HG02678 (cell line): ENCODE measurements around the gene CLCN2.

Experiments
- ATAC-seq: cut with Tn5 transposase; IDR thresholded peaks from one replicate; pipeline ENCODE4 v1.9.1; 2021; ENCODE audit warnings: mild to moderate bottlenecking, moderate library complexity; ENCODE audit not compliant: unreplicated experiment

CLCN2 gene

GRCh38 chr3:184361932-184362667 is 695 bp upstream of the CLCN2 start:
- ATAC-seq: peak; percentile 8

- ATAC-seq: peak; percentile 3
Measured at GRCh38 chr3:184360929-184361531, 375 bp downstream of the CLCN2 start.

- ATAC-seq: no peak
Measured at GRCh38 chr3:184360070-184360928, 1.1 kb downstream of the CLCN2 start.

- no peak for ATAC-seq
Measured at GRCh38 chr3:184359610-184360009, 1.8 kb downstream of the CLCN2 start.

- ATAC-seq: no peak
Measured at GRCh38 chr3:184358921-184359350, 2.5 kb downstream of the CLCN2 start.

- ATAC-seq: no peak
Measured at GRCh38 chr3:184358124-184358767, 3.2 kb downstream of the CLCN2 start.

GRCh38 chr3:184357248-184358123 is 3.9 kb downstream of the CLCN2 start:
- no peak for ATAC-seq

GRCh38 chr3:184355261-184356040 is 6.0 kb downstream of the CLCN2 start:
- no peak for ATAC-seq

- ATAC-seq: no peak
Measured at GRCh38 chr3:184354754-184355153, 6.7 kb downstream of the CLCN2 start.

GRCh38 chr3:184354121-184354728 is 7.2 kb downstream of the CLCN2 start:
- no peak for ATAC-seq

- no peak for ATAC-seq
Measured at GRCh38 chr3:184353546-184353941, 7.9 kb downstream of the CLCN2 start.

- ATAC-seq: no peak
Measured at GRCh38 chr3:184352897-184353545, 8.4 kb downstream of the CLCN2 start.

GRCh38 chr3:184352149-184352785 is 9.1 kb downstream of the CLCN2 start:
- no peak for ATAC-seq

GRCh38 chr3:184351511-184352148 is 9.8 kb downstream of the CLCN2 start:
- no peak for ATAC-seq

GRCh38 chr3:184350618-184351017 is 10.8 kb downstream of the CLCN2 start:
- ATAC-seq: no peak

- no peak for ATAC-seq
Measured at GRCh38 chr3:184349563-184350470, 11.6 kb downstream of the CLCN2 start.

- ATAC-seq: no peak
Measured at GRCh38 chr3:184348057-184348382, 13.4 kb downstream of the CLCN2 start.
